ENCODE data around the gene RUSF1. TPM values are rescaled to one million over a fixed set of nuclear protein-coding genes. Genes with fewer than 3 reads are reported as not detected.
"Not testable (repeated sequence)": the region's sequence is repeated elsewhere in the genome, so short reads cannot be mapped to it uniquely, and the experiment has no call there.

The RUSF1 gene
- total RNA-seq, result 26.9 TPM

DNA sequence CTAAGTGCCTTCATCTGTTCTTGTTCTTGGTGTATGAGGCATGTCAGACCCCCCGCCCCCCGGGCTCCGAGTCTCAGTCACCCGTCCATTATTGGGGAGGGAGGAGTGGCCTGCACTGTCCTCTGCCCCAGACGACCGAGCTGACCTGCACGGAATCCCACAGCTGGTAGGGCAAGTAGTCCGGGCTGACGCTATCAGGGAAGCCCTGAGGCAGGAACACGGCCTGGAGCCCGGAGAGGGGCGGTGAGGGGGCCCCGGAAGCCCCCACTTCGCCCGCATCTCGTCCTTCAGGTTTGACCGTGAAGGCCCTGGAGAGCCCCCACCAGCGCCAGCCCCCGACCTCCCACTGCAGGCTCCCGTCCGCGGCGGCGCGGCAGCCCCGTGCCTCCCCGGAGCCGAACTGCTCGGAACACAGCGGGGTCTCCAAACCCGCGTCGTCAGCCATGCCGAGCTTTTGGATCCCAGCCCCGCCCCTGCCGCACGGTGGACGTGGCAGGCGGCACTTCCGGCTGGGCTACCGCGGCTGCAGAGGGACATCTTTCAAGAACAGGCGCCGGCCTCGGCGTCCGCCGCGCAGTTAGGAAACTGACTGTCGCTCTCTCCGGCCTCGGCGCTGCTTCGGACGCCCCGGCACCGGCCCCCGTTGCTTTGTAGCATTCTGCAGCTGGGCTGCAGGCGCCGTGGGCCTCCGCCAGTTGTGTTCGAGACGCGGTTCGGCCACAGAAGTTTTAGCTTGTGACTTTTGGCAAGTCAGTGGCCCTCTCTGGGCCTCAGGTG is at the start of gene RUSF1:
Gene RUSF1, minus strand, starts transcription at position 463 of the 777 bp plus-strand sequence. Its CDS starts 18 bp downstream, at position 445.
- DNase-seq (ENCODE audit: low spot score in 2 of 2) (peak; percentile 84 to 86), FAIRE-seq (no peak)

DNA sequence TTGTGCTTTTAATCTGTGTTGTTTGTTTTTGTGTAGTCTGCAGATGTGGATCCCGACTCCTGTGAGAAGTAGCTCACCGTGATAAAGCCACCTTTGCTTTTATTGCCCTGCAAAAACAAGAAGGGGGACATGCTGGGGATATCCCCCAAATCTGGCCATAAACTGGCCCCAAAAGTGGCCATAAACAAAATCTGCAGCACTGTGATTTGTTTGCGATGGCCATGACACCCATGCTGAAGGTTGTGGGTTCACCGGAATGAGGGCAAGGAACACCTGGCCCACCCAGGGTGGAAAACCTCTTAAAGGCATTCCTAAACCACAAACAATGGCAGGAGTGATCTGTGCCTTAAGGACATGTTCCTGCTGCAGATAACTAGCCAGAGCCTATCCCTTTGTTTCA is 34.6 kb upstream of the RUSF1 start:
- DNase-seq (ENCODE audit: low spot score in 2 of 2) (no peak), FAIRE-seq (no peak)

- not testable (repeated sequence) for FAIRE-seq; DNase-seq (ENCODE audit: low spot score in 2 of 2)
These were observed 31.6 kb upstream of the RUSF1 start for GRCh38 chr16:31539762-31540161.

DNA sequence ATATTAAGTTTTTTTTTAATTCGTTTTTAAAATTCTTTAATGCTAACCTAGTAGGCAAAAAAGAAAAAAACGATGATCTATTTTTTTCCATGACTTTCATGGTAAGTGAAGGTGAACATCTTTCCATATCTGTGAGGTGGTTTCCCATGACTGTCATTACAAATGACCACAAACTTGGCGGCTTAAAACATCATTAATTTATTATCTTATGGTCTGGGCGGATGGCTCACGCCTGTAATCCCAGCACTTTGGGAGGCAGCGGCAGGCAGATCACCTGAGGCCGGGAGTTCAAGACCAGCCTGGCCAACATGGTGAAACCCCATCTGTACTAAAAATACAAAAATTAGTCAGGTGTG is 30.0 kb upstream of the RUSF1 start:
- not testable (repeated sequence) for FAIRE-seq; DNase-seq (ENCODE audit: low spot score in 2 of 2)

- DNase-seq (ENCODE audit: low spot score in 2 of 2), result no peak
- no peak for FAIRE-seq
These were observed 29.4 kb upstream of the RUSF1 start for GRCh38 chr16:31537362-31538242.

DNA sequence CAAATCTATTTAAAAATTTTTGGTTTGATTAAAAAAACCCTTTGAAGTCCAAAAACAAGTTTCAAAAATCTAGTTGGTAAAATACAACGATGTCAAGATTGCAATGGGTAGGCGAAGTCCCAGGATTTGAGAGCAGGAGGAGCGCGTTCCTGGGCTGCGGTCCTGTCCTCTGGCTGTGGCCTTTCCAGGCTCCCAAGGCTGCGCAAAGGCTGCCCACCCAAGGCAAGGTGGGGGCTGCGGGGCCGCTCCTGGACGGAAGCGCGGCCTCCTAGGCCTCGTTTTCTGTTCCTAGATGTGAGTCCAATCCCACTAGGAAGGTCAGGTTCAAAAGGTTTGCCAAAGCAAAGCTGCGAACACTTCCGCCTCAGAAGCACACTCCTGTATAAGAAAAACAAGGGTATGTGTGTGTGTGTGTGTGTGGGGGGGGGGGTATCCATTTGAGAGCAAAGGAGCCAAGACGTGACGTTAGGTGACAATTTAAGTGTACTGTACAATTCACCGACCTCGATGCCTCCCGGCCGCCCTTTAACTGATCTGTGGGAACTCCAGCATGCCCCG is 28.7 kb upstream of the RUSF1 start:
- no peak for FAIRE-seq
- DNase-seq (ENCODE audit: low spot score in 2 of 2), result no peak

DNA sequence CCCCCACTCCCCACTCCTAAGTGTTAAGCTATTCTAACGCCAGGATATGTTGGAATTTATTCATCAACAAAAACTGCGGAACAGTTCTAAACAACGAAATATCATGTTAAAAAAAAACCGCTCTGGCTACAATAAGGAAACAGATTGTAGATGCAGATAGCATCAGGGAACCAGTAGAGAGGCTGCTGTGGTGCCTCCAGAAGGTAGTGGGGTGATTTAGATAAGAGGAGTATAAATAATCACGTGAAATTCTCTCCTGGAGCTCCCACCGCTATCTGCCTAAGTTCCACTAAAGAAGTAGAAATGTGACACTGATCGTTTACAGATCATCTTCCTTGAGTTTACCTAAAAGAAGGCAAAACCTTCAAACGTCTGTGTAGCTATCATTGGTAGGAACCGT is 27.5 kb upstream of the RUSF1 start:
- DNase-seq (ENCODE audit: low spot score in 2 of 2), result no peak
- FAIRE-seq, result no peak

- DNase-seq (ENCODE audit: low spot score in 2 of 2) (no peak), FAIRE-seq (no peak)
These were observed 24.7 kb upstream of the RUSF1 start for GRCh38 chr16:31532896-31533295.

GRCh38 chr16:31532120-31532519 is 23.9 kb upstream of the RUSF1 start:
- FAIRE-seq, result no peak

DNA sequence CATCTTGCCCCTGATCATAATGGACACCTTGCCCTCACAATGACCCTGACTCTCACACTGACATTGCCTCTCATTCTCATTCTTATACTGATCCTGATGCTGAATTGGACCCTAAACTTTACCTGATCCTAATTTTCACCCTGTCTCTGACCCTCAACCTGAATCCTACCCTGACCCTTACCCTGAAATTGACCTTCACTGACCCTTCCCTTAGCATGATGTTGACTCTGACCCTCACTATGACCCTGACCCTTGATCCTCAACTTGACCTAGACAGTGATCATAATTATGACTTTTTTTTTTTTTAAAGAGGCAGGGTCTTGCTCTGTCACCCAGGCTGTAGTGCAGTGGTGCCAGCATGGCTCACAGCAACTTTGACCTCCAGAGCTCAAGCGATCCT is 22.9 kb upstream of the RUSF1 start:
- DNase-seq (ENCODE audit: low spot score in 2 of 2) (no peak), FAIRE-seq (no peak)

More at GRCh38 chr16:31532120-31532519, 23.9 kb upstream of the RUSF1 start:
- DNase-seq (ENCODE audit: low spot score in 2 of 2), result no peak

DNA sequence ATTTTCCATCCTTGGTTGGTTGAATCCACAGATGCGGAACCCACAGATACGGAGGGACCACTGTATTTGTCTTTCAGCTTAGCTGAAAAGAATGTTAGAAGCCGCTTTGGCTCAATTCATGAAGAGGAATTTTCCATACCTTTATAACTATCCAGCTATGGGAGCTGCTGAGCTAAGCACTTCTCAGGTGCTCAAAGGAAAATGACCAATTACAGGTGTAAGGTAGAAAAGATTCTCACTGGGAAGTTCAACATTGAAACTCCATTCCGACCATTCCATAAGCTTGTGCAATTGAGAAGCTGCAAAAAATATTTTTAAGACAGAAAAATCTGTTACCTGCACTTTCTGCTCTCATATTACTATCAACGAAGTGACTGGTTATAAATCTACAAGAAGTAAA is 22.2 kb upstream of the RUSF1 start:
- no peak for FAIRE-seq

DNA sequence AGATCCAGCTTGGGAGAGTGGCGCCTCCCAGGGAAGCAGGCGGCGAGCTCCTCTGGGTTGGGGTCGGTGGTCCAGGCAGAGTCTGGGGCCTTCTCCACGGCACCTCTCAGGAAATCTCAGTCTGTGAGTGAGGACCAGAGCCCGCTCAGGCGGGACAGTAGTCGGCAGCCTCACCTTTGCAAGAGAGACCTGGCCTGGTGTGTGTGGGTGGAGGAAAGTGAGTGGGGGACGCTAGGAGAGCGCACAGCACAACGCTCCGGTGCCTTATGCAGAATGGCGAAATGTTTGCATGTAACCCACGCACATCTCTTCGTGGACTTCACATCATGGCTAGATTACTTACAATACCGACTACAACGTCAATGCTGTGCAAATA is 21.7 kb upstream of the RUSF1 start:
- DNase-seq (ENCODE audit: low spot score in 2 of 2) (no peak), FAIRE-seq (no peak)

More for the DNA sequence above, 22.2 kb upstream of the RUSF1 start:
- no peak for DNase-seq (ENCODE audit: low spot score in 2 of 2)

DNA sequence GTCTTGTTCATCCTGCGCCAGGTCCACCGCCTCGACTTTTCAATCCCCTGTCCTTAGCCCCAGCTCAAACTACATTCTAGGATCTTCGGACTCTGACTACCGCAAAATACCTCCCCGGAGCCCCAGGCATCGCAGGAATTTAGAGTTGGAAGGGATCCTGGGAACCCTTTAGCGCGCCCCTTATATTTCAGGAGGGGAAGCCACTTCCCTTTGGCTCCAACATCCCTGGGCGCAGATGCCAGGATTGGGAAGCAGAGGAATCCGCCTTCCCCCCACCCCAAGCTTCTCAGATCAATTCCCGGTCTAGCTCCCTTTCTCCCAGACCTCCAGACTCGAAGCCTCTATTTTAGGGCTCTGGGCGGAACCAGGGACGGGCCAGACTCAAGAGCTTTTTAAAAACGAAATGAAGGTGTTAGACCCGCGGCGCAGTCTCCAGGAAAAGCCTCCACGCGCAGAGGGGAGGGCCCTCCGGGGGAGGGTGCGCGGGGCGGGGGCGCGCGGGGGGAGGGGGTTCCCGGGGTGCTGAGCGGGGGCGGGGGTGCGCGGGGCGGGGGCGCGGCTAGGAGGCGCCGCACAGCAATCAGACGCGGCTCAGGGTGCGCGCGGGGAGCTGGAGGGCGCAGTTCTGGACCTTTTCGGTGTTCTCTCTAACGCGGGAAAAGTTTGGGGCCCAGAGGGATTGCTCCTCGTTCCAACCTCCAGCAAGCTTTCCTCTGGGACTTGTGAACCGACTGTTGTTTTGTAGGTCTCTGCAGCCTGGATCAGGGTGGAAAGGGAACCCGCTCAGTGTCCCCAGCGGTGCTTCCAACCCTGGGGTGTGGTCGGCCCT is 21.1 kb upstream of the RUSF1 start:
- DNase-seq (ENCODE audit: low spot score in 2 of 2) (no peak), FAIRE-seq (no peak)

DNA sequence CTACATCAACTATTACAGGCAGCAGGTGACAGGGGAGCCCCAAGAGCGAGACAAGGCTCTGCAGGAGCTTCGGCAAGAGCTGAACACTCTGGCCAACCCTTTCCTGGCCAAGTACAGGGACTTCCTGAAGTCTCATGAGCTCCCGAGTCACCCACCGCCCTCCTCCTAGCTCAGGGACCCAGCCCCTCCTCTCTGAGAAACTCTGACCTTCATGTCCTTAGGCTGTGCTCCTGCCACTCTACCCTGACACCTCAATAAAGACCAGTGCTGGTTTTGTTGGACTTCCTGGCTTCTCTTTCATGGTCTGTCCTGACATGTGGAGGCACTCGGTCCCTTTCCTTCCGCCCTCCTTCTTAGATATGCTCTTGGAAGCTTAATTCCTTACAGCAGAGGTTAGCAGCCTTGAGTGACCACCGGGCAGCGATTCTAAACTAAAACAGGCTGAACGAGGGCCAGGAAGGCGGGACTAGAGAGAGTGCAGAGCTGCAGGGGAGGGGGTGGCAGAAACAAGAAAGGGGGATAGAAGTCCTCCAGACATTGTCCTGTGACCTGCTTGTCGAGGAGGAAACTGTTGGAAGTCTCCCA is 20.4 kb upstream of the RUSF1 start:
- DNase-seq (ENCODE audit: low spot score in 2 of 2), result no peak
- no peak for FAIRE-seq

DNA sequence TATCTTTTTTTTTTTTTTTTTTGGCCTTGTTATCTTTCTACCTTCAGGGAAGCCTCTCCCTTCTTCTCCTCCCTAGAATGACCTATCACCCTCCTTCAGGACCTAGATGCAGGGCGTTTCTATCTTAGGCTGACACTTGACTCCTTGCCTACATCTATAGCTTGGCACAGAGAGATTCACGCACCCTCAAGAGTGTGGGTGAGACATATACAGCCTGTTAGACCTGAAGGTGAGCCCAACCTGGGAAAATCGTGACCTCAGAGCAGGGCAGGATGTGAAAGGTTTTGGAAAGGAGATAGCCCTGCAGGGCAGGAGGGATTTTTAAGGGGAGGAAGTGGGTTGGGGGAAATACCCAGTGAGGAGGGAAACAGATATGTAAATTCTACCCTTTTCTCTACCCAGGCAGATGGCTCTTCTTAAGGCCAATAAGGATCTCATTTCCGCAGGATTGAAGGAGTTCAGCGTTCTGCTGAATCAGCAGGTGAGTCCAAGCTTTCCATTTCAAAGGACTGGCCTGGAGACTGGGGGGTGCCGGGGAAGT is 19.6 kb upstream of the RUSF1 start, which contains the start of gene AHSP:
Gene AHSP, plus strand, starts transcription at position 167 of the 541 bp plus-strand sequence. Its CDS starts 240 bp downstream, at position 407.
- FAIRE-seq (no peak), DNase-seq (ENCODE audit: low spot score in 2 of 2) (no peak)

DNA sequence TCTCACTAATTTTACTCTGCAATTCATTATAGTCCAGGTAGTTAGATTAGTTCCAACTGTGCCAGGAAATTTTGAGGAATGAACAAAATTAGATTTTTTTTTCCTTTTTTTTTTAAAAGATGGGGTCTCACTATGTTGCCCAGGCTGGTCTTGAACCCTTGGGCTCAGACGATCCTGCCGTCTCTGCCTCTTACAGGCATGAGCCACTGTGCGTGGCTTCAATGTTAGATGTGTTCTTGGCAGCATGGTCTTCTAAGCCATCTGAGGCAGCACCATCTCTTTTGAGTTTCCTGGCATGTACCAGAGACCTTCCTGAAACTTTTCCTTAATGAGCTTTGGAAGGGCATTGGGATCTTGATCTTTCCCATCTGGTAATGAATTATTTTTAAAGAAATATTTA is 16.9 kb upstream of the RUSF1 start:
- FAIRE-seq (no peak), DNase-seq (ENCODE audit: low spot score in 2 of 2) (no peak)

- not testable (repeated sequence) for DNase-seq (ENCODE audit: low spot score in 2 of 2); FAIRE-seq
These were observed 15.6 kb upstream of the RUSF1 start for GRCh38 chr16:31523768-31524167.

GRCh38 chr16:31522071-31522470 is 13.9 kb upstream of the RUSF1 start:
- DNase-seq (ENCODE audit: low spot score in 2 of 2) (no peak), FAIRE-seq (no peak)

DNA sequence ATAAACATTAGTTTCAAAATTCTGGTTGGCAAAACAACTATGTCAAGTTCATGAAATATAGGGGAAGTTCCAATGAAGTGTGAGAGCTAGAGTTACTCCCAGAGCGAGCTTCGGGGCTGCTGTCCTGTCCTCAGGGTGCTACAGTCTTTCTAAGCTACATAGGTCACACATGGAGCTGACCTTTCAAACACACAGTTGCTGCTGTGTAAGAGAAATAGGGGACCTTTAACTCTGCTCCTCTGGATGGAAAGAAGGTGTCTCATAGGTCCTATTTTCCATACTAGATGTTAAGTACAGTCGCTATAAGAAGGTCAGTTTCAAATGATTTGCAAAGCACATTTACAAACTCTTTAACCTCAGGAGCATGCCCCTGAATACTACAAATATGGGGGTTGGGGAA is 13.2 kb upstream of the RUSF1 start:
- FAIRE-seq (no peak), DNase-seq (ENCODE audit: low spot score in 2 of 2) (no peak)
